Large intestine (tissue), 3 donors: ENCODE data around the gene KRT13. TPM values are rescaled to one million over a fixed set of nuclear protein-coding genes. Genes with fewer than 3 reads are reported as not detected.

Experiments
- DNase-seq, 2 donors: peaks; one replicate each; pipeline versions ENCODE4 v3.0.0 to v3.0.0-alpha.2; 2013
- H3K27ac ChIP-seq: one replicate; pipeline ENCODE4 v1.5.1; 2013; ENCODE audit warnings: low read length
- H3K27me3 ChIP-seq: 2 replicates; pipeline ENCODE4 v1.6.1; 2013; ENCODE audit warnings: low read length; ENCODE audit not compliant: control insufficient read depth, insufficient read depth
- H3K36me3 ChIP-seq: 2 replicates; pipeline ENCODE4 v1.6.1; 2013; ENCODE audit warnings: low read length; ENCODE audit not compliant: control insufficient read depth, insufficient read depth
- H3K4me1 ChIP-seq: one replicate; pipeline ENCODE4 v1.6.1; 2013; ENCODE audit warnings: low read length; ENCODE audit not compliant: control insufficient read depth, insufficient read depth
- H3K4me3 ChIP-seq: one replicate; pipeline ENCODE4 v1.5.1; 2013; ENCODE audit warnings: low read length
- H3K9me3 ChIP-seq: one replicate; pipeline ENCODE4 v1.6.1; 2013; ENCODE audit warnings: mild to moderate bottlenecking, low read depth, low read length, moderate library complexity; ENCODE audit not compliant: control insufficient read depth
- WGBS: methylation state at CpG from one replicate; pipeline ENCODE4 v1.1.5; 2013; ENCODE audit warnings: low lambda C conversion rate; ENCODE audit not compliant: insufficient coverage; 5-methylcytosine and 5-hydroxymethylcytosine counted together
- polyA plus RNA-seq: library from polyadenylated mRNA; unstranded; fragments of 120-200 nt; gene quantifications from one replicate; pipeline ENCODE4 v1.2.1, GENCODE V29; 2013

The KRT13 gene
- polyA plus RNA-seq, 1 donor = 0.94 TPM

GRCh38 chr17:41494524-41494923, 10.9 kb downstream of the KRT13 start:
- DNase-seq = no peak
- H3K9me3 ChIP-seq = no peaks in the 10 kb centered on the region
- H3K27ac ChIP-seq = no peak overlapping the region
- WGBS = no CpG with 5 or more reads among the region's 2 CpGs
- H3K4me3 ChIP-seq = no peak overlapping the region
- H3K4me1 ChIP-seq = no peaks in the 10 kb centered on the region
- no peaks in the 10 kb centered on the region for H3K36me3 ChIP-seq
- H3K27me3 ChIP-seq = peaks cover 10% of the 10 kb centered on the region

GRCh38 chr17:41492771-41493170, 12.6 kb downstream of the KRT13 start:
- DNase-seq = peak; percentile 28 to 57
- Histone ChIP-seq H3K4me3 (no peak overlapping the region), H3K9me3 (no peaks in the 10 kb centered on the region), H3K27ac (no peak overlapping the region), H3K36me3 (no peaks in the 10 kb centered on the region), H3K27me3 (peaks cover 7% of the 10 kb centered on the region), H3K4me1 (no peaks in the 10 kb centered on the region)
- no CpG with 5 or more reads among the region's 4 CpGs for WGBS

GRCh38 chr17:41492351-41492750, 13.1 kb downstream of the KRT13 start:
- Histone ChIP-seq H3K4me3 (no peak overlapping the region), H3K9me3 (no peaks in the 10 kb centered on the region), H3K27me3 (peaks cover 10% of the 10 kb centered on the region), H3K36me3 (no peaks in the 10 kb centered on the region), H3K4me1 (no peaks in the 10 kb centered on the region), H3K27ac (no peak overlapping the region)
- no CpG with 5 or more reads among the region's 6 CpGs for WGBS
- DNase-seq = no peak

GRCh38 chr17:41491476-41491875, 13.9 kb downstream of the KRT13 start:
- no CpG with 5 or more reads among the region's 2 CpGs for WGBS
- no peaks in the 10 kb centered on the region for H3K9me3 ChIP-seq
- H3K27ac ChIP-seq = no peak overlapping the region
- H3K4me3 ChIP-seq = no peak overlapping the region
- H3K4me1 ChIP-seq = no peaks in the 10 kb centered on the region
- H3K36me3 ChIP-seq = no peaks in the 10 kb centered on the region
- DNase-seq = no peak
- H3K27me3 ChIP-seq = peaks cover 17% of the 10 kb centered on the region

GRCh38 chr17:41490000-41490990, 15.1 kb downstream of the KRT13 start:
- Histone ChIP-seq H3K27ac (no peak overlapping the region), H3K4me3 (no peak overlapping the region), H3K4me1 (no peaks in the 10 kb centered on the region), H3K36me3 (no peaks in the 10 kb centered on the region), H3K27me3 (peaks cover 24% of the 10 kb centered on the region), H3K9me3 (no peaks in the 10 kb centered on the region)
- DNase-seq = no peak
- no CpG with 5 or more reads among the region's 10 CpGs for WGBS

GRCh38 chr17:41489531-41489930, 15.9 kb downstream of the KRT13 start, which contains the start of gene KRT36:
Gene KRT36, minus strand, starts transcription at chr17:41489910. Its CDS starts 46 bp downstream, at chr17:41489864.
- no CpG with 5 or more reads among the region's 12 CpGs for WGBS
- no peak within 1 kb of the TSS for H3K27ac ChIP-seq
- H3K4me3 ChIP-seq = no peak within 1 kb of the TSS
- H3K36me3 ChIP-seq = no peaks in the 10 kb centered on the region
- peaks cover 24% of the 10 kb centered on the region for H3K27me3 ChIP-seq
- H3K4me1 ChIP-seq = no peaks in the 10 kb centered on the region
- DNase-seq = no peak
- H3K9me3 ChIP-seq = no peaks in the 10 kb centered on the region

- no CpG with 5 or more reads among the region's 29 CpGs for WGBS
- H3K9me3 ChIP-seq = no peaks in the 10 kb centered on the region
- H3K36me3 ChIP-seq = no peaks in the 10 kb centered on the region
- H3K4me1 ChIP-seq = no peaks in the 10 kb centered on the region
- no peak overlapping the region for H3K27ac ChIP-seq
- no peak overlapping the region for H3K4me3 ChIP-seq
- DNase-seq = no peak
- H3K27me3 ChIP-seq = peaks cover 26% of the 10 kb centered on the region
Measured at GRCh38 chr17:41486809-41487530, 18.4 kb downstream of the KRT13 start.

- no peak overlapping the region for H3K4me3 ChIP-seq
- H3K4me1 ChIP-seq = no peaks in the 10 kb centered on the region
- H3K27ac ChIP-seq = no peak overlapping the region
- no CpG with 5 or more reads among the region's 13 CpGs for WGBS
- no peaks in the 10 kb centered on the region for H3K36me3 ChIP-seq
- H3K9me3 ChIP-seq = no peaks in the 10 kb centered on the region
- no peak for DNase-seq
- H3K27me3 ChIP-seq = peaks cover 23% of the 10 kb centered on the region
Measured at GRCh38 chr17:41486316-41486715, 19.1 kb downstream of the KRT13 start.

- Histone ChIP-seq H3K27ac (no peak overlapping the region), H3K4me3 (no peak overlapping the region)
Measured at GRCh38 chr17:41484920-41485904, 20.2 kb downstream of the KRT13 start.

More at GRCh38 chr17:41484920-41485904, 20.2 kb downstream of the KRT13 start:
- WGBS = no CpG with 5 or more reads among the region's 8 CpGs
- Histone ChIP-seq H3K36me3 (no peaks in the 10 kb centered on the region), H3K9me3 (no peaks in the 10 kb centered on the region), H3K27me3 (peaks cover 19% of the 10 kb centered on the region), H3K4me1 (no peaks in the 10 kb centered on the region)
- DNase-seq = no peak
